HCT116 (cell line): Measurements from ENCODE around the gene APOL6. TPM values are rescaled to one million over a fixed set of nuclear protein-coding genes. Genes with fewer than 3 reads are reported as not detected.

Experiments
- ATAC-seq: fragments of 200-7000 bp; cut with Tn5 transposase; 2 replicates; pipeline ENCODE4 v1.9.1; 2020; ENCODE audit warnings: mild to moderate bottlenecking, moderate library complexity
- BruUV-seq: library from RNA; stranded (reverse); fragments of 400-500 nt; replicated peaks from 2 replicates; lab custom pipeline; 2021; lab: Mats Ljungman, UMichigan
- CTCF ChIA-PET: fragments of 300-600 bp; sonication (Branson Sonifier 250); formaldehyde crosslinking; loops from one replicate; lab custom pipeline; 2021; ENCODE audit warnings: antibody characterized with exemption; lab: Charles Lee
- POLR2A ChIA-PET: fragments of 300-600, 350-600 bp; sonication (Branson Sonifier 250); formaldehyde crosslinking; loops from one replicate; lab custom pipeline; 2021; ENCODE audit warnings: antibody characterized with exemption; lab: Charles Lee
- RAD21 ChIA-PET, 2 experiments: fragments of 300-600 bp; sonication (Branson Sonifier 250); formaldehyde crosslinking; loops; one replicate each; lab custom pipeline; 2023; ENCODE audit warnings: low total read pairs in 2 of 2; ENCODE audit not compliant: uncharacterized antibody in 2 of 2, unreplicated experiment in 2 of 2, low non-redundant PET in 1 of 2; lab: Charles Lee
- DNase-seq: peaks from one replicate; pipeline ENCODE4 v3.0.0-alpha.2; 2010; ENCODE audit warnings: low read depth, low spot score
- H2AFZ ChIP-seq: fragments of 200-600 bp; shearing (Covaris generic), sonication (generic); 2 replicates; pipeline ENCODE4 v1.6.1; 2017; ENCODE audit warnings: low read depth, mixed run types, mixed read lengths, antibody characterized with exemption, low read length; ENCODE audit not compliant: poor library complexity, severe bottlenecking
- H3K27ac ChIP-seq: 2 replicates; pipeline ENCODE4 v1.5.1; 2012; ENCODE audit warnings: low read depth, low read length
- H3K27me3 ChIP-seq: fragments of 200-600 bp; sonication (generic); 2 replicates; pipeline ENCODE4 v1.6.1; 2016; ENCODE audit warnings: mixed run types, low read length, mixed read lengths; ENCODE audit not compliant: insufficient read depth
- H3K36me3 ChIP-seq, 2 experiments: fragments of 200-500 bp in 1 of 2; fragments of 200-600 bp in 1 of 2; sonication (Bioruptor generic) in 1 of 2; sonication (generic) in 1 of 2; 2 replicates each; pipeline versions ENCODE4 v1.5.1 to v1.6.1; 2014 to 2016; ENCODE audit warnings: low read length in 2 of 2, inconsistent platforms in 1 of 2, mixed read lengths in 1 of 2, mixed run types in 1 of 2; ENCODE audit not compliant: insufficient read depth in 2 of 2, control insufficient read depth in 1 of 2
- H3K4me1 ChIP-seq, 2 experiments: fragments of 200-600 bp in 1 of 2; sonication (generic) in 1 of 2; 2 replicates each; pipeline versions ENCODE4 v1.5.1 to v1.6.1; 2012 to 2017; ENCODE audit warnings: low read length in 2 of 2, inconsistent platforms in 1 of 2, mild to moderate bottlenecking in 1 of 2, mixed read lengths in 1 of 2, mixed run types in 1 of 2, moderate library complexity in 1 of 2; ENCODE audit not compliant: insufficient read depth in 2 of 2, control insufficient read depth in 1 of 2
- H3K4me2 ChIP-seq: fragments of 200-600 bp; sonication (generic); 2 replicates; pipeline ENCODE4 v1.6.1; 2017; ENCODE audit warnings: mixed run types, low read length, mixed read lengths
- H3K4me3 ChIP-seq, 2 experiments: fragments of 200-600 bp in 1 of 2; sonication (generic) in 1 of 2; replicated peaks in 1 of 2; 2 replicates each; pipeline ENCODE4 v1.5.1; 2011 to 2016; ENCODE audit warnings: low read length in 2 of 2, control low read depth in 1 of 2, low read depth in 1 of 2, mild to moderate bottlenecking in 1 of 2, mixed read lengths in 1 of 2, mixed run types in 1 of 2
- H3K79me2 ChIP-seq: fragments of 200-600 bp; sonication (generic); 2 replicates; pipeline ENCODE4 v1.6.1; 2017; ENCODE audit warnings: mild to moderate bottlenecking, mixed run types, low read length, moderate library complexity, mixed read lengths; ENCODE audit not compliant: insufficient read depth
- H3K9ac ChIP-seq: fragments of 200-600 bp; sonication (generic); 2 replicates; pipeline ENCODE4 v1.6.1; 2016; ENCODE audit warnings: low read length, mixed read lengths
- H3K9me2 ChIP-seq: fragments of 200-600 bp; sonication (generic), shearing (Covaris generic); 2 replicates; pipeline ENCODE4 v1.6.1; 2017; ENCODE audit warnings: mixed run types, mild to moderate bottlenecking, moderate library complexity; ENCODE audit not compliant: insufficient read depth
- H3K9me3 ChIP-seq, 2 experiments: fragments of 200-500 bp in 1 of 2; fragments of 200-600 bp in 1 of 2; sonication (Bioruptor generic) in 1 of 2; sonication (generic) in 1 of 2; 2 replicates each; pipeline ENCODE4 v1.6.1; 2014 to 2017; ENCODE audit warnings: low read length in 2 of 2, mixed read lengths in 2 of 2, inconsistent platforms in 1 of 2, low read depth in 1 of 2, mild to moderate bottlenecking in 1 of 2, mixed run types in 1 of 2, moderate library complexity in 1 of 2; ENCODE audit not compliant: control insufficient read depth in 1 of 2, insufficient read depth in 1 of 2
- H4K20me1 ChIP-seq: fragments of 200-600 bp; sonication (generic), shearing (Covaris generic); 2 replicates; pipeline ENCODE4 v1.6.1; 2017; ENCODE audit warnings: mixed run types, mild to moderate bottlenecking, moderate library complexity; ENCODE audit not compliant: insufficient read depth
- CBX3 ChIP-seq: IDR thresholded peaks from 2 replicates; pipeline ENCODE4 v1.6.1; 2012; ENCODE audit warnings: low read depth
- CEBPB ChIP-seq: IDR thresholded peaks from 2 replicates; pipeline ENCODE4 v1.6.1; 2012; ENCODE audit warnings: low read depth
- EGR1 ChIP-seq: IDR thresholded peaks from 2 replicates; pipeline ENCODE4 v1.6.1; 2012; ENCODE audit warnings: low read depth
- EZH2 ChIP-seq: fragments of 200-600 bp; sonication (generic); IDR thresholded peaks from 2 replicates; pipeline ENCODE4 v1.6.1; 2017; ENCODE audit warnings: antibody characterized with exemption, mixed run types
- EZH2phosphoT487 ChIP-seq: fragments of 200-600 bp; IDR thresholded peaks from 2 replicates; pipeline ENCODE4 v1.6.1; 2018; ENCODE audit warnings: antibody characterized with exemption, borderline replicate concordance
- POLR2A ChIP-seq: IDR thresholded peaks from 2 replicates; pipeline ENCODE4 v1.7.0; 2011; ENCODE audit warnings: borderline replicate concordance; ENCODE audit not compliant: insufficient read depth, insufficient read length; ENCODE audit errors: extremely low read depth
- POLR2AphosphoS5 ChIP-seq: IDR thresholded peaks from 2 replicates; pipeline ENCODE4 v1.6.1; 2011; ENCODE audit warnings: mild to moderate bottlenecking, low read depth, low read length, moderate library complexity
- RAD21 ChIP-seq: IDR thresholded peaks from 2 replicates; pipeline ENCODE4 v1.6.1; 2012; ENCODE audit warnings: low read depth, mild to moderate bottlenecking
- REST ChIP-seq: IDR thresholded peaks from 2 replicates; pipeline ENCODE4 v1.6.1; 2012; ENCODE audit warnings: low read depth
- SIN3A ChIP-seq: IDR thresholded peaks from 2 replicates; pipeline ENCODE4 v1.6.1; 2012; ENCODE audit warnings: low read depth
- SP1 ChIP-seq: IDR thresholded peaks from 2 replicates; pipeline ENCODE4 v1.6.1; 2012; ENCODE audit warnings: low read depth
- SRF ChIP-seq: IDR thresholded peaks from 2 replicates; pipeline ENCODE4 v1.6.1; 2012; ENCODE audit warnings: low read depth
- YY1 ChIP-seq: IDR thresholded peaks from 2 replicates; pipeline ENCODE4 v1.6.1; 2011; ENCODE audit warnings: low read length, low read depth, moderate library complexity, mild to moderate bottlenecking; ENCODE audit not compliant: insufficient replicate concordance; ENCODE audit errors: extremely low read depth
- ZFX ChIP-seq: fragments of 450-650 bp; IDR thresholded peaks from 2 replicates; pipeline ENCODE4 v1.6.1; 2017
- ZNF274 ChIP-seq: fragments of 200-500 bp; sonication (Bioruptor generic); IDR thresholded peaks from 2 replicates; pipeline ENCODE4 v1.6.1; 2014; ENCODE audit warnings: mild to moderate bottlenecking, low read depth, low read length, inconsistent platforms
- intact Hi-C: fragments of 100-400 bp; cut with micrococcal nuclease; formaldehyde crosslinking; loops from 2 replicates; pipeline ENCODE4 v1.10.0; 2022
- total RNA-seq: library from RNA; stranded (reverse); gene quantifications from one replicate; pipeline ENCODE4 v1.2.1, GENCODE V29; 2021; ENCODE audit not compliant: unreplicated experiment
- TF ChIP-seq, protein P1 (sequence below): IDR thresholded peaks from 2 replicates; pipeline ENCODE4 v1.6.1; 2011; ENCODE audit warnings: mild to moderate bottlenecking, low read length, moderate library complexity; ENCODE audit not compliant: insufficient replicate concordance; ENCODE audit errors: extremely low read depth
- TF ChIP-seq, protein P2 (sequence below): IDR thresholded peaks from 2 replicates; pipeline ENCODE4 v1.6.1; 2012

Gene APOL6
- total RNA-seq, 1 experiment from 2014 or later, result 0.84 TPM

DNA sequence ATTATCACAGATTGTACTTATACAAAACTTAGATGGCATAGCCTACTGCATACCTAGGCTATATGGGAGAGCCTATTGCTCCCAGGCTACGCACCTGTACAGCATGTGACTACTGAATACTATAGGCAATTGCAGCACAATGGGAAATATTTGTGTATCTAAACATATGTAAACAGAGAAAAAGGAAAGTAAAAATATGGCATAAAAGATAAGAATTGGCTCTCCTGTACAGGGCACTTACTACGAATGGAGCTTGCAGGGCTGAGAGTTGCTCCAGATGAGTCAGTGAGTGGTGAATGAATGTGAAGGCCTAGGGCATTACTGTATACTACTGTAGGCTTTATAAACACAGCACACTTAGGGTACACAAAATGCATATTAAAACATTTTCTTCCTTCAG is 13.2 kb downstream of the APOL6 start:
- H3K36me3 ChIP-seq, result no peaks in the 10 kb centered on the region
- H3K9me2 ChIP-seq, result no peaks in the 10 kb centered on the region
- intact Hi-C loops, result no loop called here
- no peaks in the 10 kb centered on the region for H3K4me1 ChIP-seq
- DNase-seq (no peak), ATAC-seq (no peak)
- H2AFZ ChIP-seq, result no peak overlapping the region
- ChIA-PET RAD21 (no interaction called here), CTCF (no interaction called here), POLR2A (no interaction called here)
- BruUV-seq, result no TSS peak
- no peak for TF ChIP-seq EZH2
- TF ChIP-seq SRF, result no peak
- TF ChIP-seq ZFX, result no peak
- TF ChIP-seq, protein P1, sequence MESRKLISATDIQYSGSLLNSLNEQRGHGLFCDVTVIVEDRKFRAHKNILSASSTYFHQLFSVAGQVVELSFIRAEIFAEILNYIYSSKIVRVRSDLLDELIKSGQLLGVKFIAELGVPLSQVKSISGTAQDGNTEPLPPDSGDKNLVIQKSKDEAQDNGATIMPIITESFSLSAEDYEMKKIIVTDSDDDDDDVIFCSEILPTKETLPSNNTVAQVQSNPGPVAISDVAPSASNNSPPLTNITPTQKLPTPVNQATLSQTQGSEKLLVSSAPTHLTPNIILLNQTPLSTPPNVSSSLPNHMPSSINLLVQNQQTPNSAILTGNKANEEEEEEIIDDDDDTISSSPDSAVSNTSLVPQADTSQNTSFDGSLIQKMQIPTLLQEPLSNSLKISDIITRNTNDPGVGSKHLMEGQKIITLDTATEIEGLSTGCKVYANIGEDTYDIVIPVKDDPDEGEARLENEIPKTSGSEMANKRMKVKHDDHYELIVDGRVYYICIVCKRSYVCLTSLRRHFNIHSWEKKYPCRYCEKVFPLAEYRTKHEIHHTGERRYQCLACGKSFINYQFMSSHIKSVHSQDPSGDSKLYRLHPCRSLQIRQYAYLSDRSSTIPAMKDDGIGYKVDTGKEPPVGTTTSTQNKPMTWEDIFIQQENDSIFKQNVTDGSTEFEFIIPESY, result no peak
- no peak for TF ChIP-seq SP1
- no peak for TF ChIP-seq POLR2A
- no peak overlapping the region for H3K4me3 ChIP-seq
- no peaks in the 10 kb centered on the region for H3K79me2 ChIP-seq
- no peak overlapping the region for H3K4me2 ChIP-seq
- no peaks in the 10 kb centered on the region for H3K27me3 ChIP-seq
- peaks cover 2 to 6% of the 10 kb centered on the region in 2 experiments; a peak in 1 of 4 replicates for H3K9me3 ChIP-seq
- H4K20me1 ChIP-seq, result no peaks in the 10 kb centered on the region
- H3K9ac ChIP-seq, result no peak overlapping the region
- no peak overlapping the region for H3K27ac ChIP-seq

GRCh38 chr22:35662914-35663313 is 14.7 kb downstream of the APOL6 start:
- CTCF ChIA-PET, result no interaction called here
- no TSS peak for BruUV-seq
- ATAC-seq (no peak), DNase-seq (no peak)
- no peaks in the 10 kb centered on the region for H3K27me3 ChIP-seq
- peaks cover 2 to 6% of the 10 kb centered on the region in 2 experiments; a peak in 1 of 4 replicates for H3K9me3 ChIP-seq
- no peak overlapping the region for H3K4me2 ChIP-seq
- H2AFZ ChIP-seq, result no peak overlapping the region
- H3K4me1 ChIP-seq, result no peaks in the 10 kb centered on the region
- H4K20me1 ChIP-seq, result no peaks in the 10 kb centered on the region
- no peaks in the 10 kb centered on the region for H3K79me2 ChIP-seq
- no peak overlapping the region for H3K27ac ChIP-seq
- H3K36me3 ChIP-seq, result no peaks in the 10 kb centered on the region
- H3K4me3 ChIP-seq, result no peak overlapping the region
- RAD21 ChIA-PET, result no interaction called here
- intact Hi-C loops, result no loop called here
- POLR2A ChIA-PET, result interaction anchor here (1.1 kb wide), 1 partner anchor 35 kb away, joined by 3 read pairs; no protein-coding TSS in a partner anchor
- H3K9me2 ChIP-seq, result no peaks in the 10 kb centered on the region
- H3K9ac ChIP-seq, result no peak overlapping the region
- TF ChIP-seq YY1, result no peak
- no peak for TF ChIP-seq EGR1
- no peak for TF ChIP-seq EZH2phosphoT487
- TF ChIP-seq REST, result no peak
- TF ChIP-seq SRF, result no peak
- TF ChIP-seq RAD21, result no peak
- TF ChIP-seq ZNF274, result no peak
- TF ChIP-seq CBX3, result no peak
- no peak for TF ChIP-seq EZH2
- TF ChIP-seq SIN3A, result no peak
- no peak for TF ChIP-seq SP1
- TF ChIP-seq, protein P2, sequence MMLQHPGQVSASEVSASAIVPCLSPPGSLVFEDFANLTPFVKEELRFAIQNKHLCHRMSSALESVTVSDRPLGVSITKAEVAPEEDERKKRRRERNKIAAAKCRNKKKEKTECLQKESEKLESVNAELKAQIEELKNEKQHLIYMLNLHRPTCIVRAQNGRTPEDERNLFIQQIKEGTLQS, result no peak
- no peak for TF ChIP-seq POLR2AphosphoS5
- TF ChIP-seq CEBPB, result no peak
